ENCODE data around the gene SPAG16.
"Not testable (repeated sequence)": the region's sequence is repeated elsewhere in the genome, so short reads cannot be mapped to it uniquely, and the experiment has no call there.

GRCh38 chr2:213701365-213701764 lies 417.1 kb downstream of the SPAG16 start:
- TF ChIP-seq CTCF, POLR2A (IDR thresholded peaks at IDR 0.05): not testable (repeated sequence)

Measured in testis (tissue), 2 donors.